Heart left ventricle (tissue), 13 donors: Measurements from ENCODE around the gene ETDB.

Experiments
- POLR2A ChIP-seq, 2 donors: fragments of 450-650 bp; IDR thresholded peaks; one replicate each; pipeline ENCODE4 v1.6.1; 2017; ENCODE audit warnings: antibody characterized with exemption in 2 of 2, mild to moderate bottlenecking in 2 of 2, moderate library complexity in 2 of 2
- TF ChIP-seq, protein P1 (sequence below), 12 donors: fragments of 200-600 bp; sonication (generic) in 4 of 12; IDR thresholded peaks; one replicate each; pipeline versions ENCODE4 v1.5.0 to v1.8.0; 2018 to 2022; ENCODE audit warnings: antibody characterized with exemption in 12 of 12, mild to moderate bottlenecking in 5 of 12
- donor health status: ischemic (EF 13 %, LVEDD 7.1; RV severe dilation, severe dysfunction).
- donor health status: DM: no; HTN: yes; CAD: no.
- donor health status: DM: no; HTN: no; CAD: no.
- donor health status: ischemic (EF 25% LVEDD 6.9; RV normal size, moderate dysfunction).
- donor health status: ischemic (EF 25% LVEDD 5.7; RV mildly dilated, moderate dysfunction).
- donor health status: ischemic (EF 35%, LVEDD 5.7; RV mildly dilated, moderate dysfunction).
- donor health status: nonischemic (EF 11% LVEDD 7.7; RV severe dilation, severe dysfunction).
- donor health status: DM: yes; HTN: yes; CAD: no.
- donor health status: PGD.
- donor health status: ischemic (EF 29% LVEDD 5.4; RV normal size, mild dysfunction).
- donor health status: nonischemic (EF 23%, LVEDD 6.1; RV moderate dilation, normal function).

GRCh38 chrX:135168486-135168885 is 48.2 kb upstream of the ETDB start:
- TF ChIP-seq, protein P1, sequence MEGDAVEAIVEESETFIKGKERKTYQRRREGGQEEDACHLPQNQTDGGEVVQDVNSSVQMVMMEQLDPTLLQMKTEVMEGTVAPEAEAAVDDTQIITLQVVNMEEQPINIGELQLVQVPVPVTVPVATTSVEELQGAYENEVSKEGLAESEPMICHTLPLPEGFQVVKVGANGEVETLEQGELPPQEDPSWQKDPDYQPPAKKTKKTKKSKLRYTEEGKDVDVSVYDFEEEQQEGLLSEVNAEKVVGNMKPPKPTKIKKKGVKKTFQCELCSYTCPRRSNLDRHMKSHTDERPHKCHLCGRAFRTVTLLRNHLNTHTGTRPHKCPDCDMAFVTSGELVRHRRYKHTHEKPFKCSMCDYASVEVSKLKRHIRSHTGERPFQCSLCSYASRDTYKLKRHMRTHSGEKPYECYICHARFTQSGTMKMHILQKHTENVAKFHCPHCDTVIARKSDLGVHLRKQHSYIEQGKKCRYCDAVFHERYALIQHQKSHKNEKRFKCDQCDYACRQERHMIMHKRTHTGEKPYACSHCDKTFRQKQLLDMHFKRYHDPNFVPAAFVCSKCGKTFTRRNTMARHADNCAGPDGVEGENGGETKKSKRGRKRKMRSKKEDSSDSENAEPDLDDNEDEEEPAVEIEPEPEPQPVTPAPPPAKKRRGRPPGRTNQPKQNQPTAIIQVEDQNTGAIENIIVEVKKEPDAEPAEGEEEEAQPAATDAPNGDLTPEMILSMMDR (IDR thresholded peaks at IDR 0.05) = no peak
- no peak for TF ChIP-seq POLR2A (IDR thresholded peaks at IDR 0.05)
